B cell (primary cell): ENCODE results near the gene PREX1. TPM values are rescaled to one million over a fixed set of nuclear protein-coding genes. Genes with fewer than 3 reads are reported as not detected.

Source experiments
- ATAC-seq: fragments of 200-7000 bp; cut with Tn5 transposase; one replicate; pipeline ENCODE4 v1.10.0; 2021; ENCODE audit warnings: low read depth, mild to moderate bottlenecking, moderate number of reproducible peaks, moderate library complexity
- CTCF ChIA-PET: fragments of 350-600 bp; sonication (Branson Sonifier 250); formaldehyde crosslinking; loops from one replicate; lab custom pipeline; 2021; ENCODE audit warnings: antibody characterized with exemption, inconsistent platforms; lab: Charles Lee
- POLR2A ChIA-PET: fragments of 350-600 bp; sonication (Branson Sonifier 250); formaldehyde crosslinking; loops from one replicate; lab custom pipeline; 2021; ENCODE audit warnings: antibody characterized with exemption; lab: Charles Lee
- DNase-seq: peaks from one replicate; pipeline ENCODE4 v3.0.0; 2013
- H2AFZ ChIP-seq: 2 replicates; pipeline ENCODE4 v1.6.1; 2012; ENCODE audit warnings: mild to moderate bottlenecking, low read depth, low read length; ENCODE audit not compliant: insufficient read depth, poor library complexity, severe bottlenecking
- H3K27ac ChIP-seq, 2 donors: 1 replicate in 1 of 2; 2 replicates in 1 of 2; pipeline ENCODE4 v1.5.1; 2012 to 2013; ENCODE audit warnings: low read length in 2 of 2, mild to moderate bottlenecking in 2 of 2, moderate library complexity in 1 of 2
- H3K27me3 ChIP-seq, 4 experiments: fragments of 200-600 bp in 1 of 4; sonication (generic) in 1 of 4; replicated peaks in 1 of 4; 1 replicate in 2 of 4; 2 replicates in 2 of 4; pipeline versions ENCODE4 v1.6.1 to v1.7.0; 2013 to 2016; ENCODE audit warnings: low read length in 3 of 4, mild to moderate bottlenecking in 2 of 4, mixed read lengths in 1 of 4, moderate library complexity in 1 of 4; ENCODE audit not compliant: insufficient read depth in 4 of 4, control insufficient read depth in 3 of 4; ENCODE audit errors: control extremely low read depth in 1 of 4
- H3K36me3 ChIP-seq, 2 experiments: replicated peaks in 1 of 2; 1 replicate in 1 of 2; 2 replicates in 1 of 2; pipeline versions ENCODE4 v1.6.1 to v1.7.1; 2013; ENCODE audit warnings: low read length in 1 of 2; ENCODE audit not compliant: insufficient read depth in 2 of 2, control insufficient read depth in 1 of 2; ENCODE audit errors: control extremely low read depth in 1 of 2, extremely low read depth in 1 of 2
- H3K4me1 ChIP-seq, 2 donors: fragments of 200-600 bp in 1 of 2; sonication (generic) in 1 of 2; 1 replicate in 1 of 2; 2 replicates in 1 of 2; pipeline versions ENCODE4 v1.5.1 to v1.6.1; 2013 to 2017; ENCODE audit warnings: low read length in 2 of 2; ENCODE audit not compliant: control insufficient read depth in 2 of 2, insufficient read depth in 2 of 2
- H3K4me2 ChIP-seq: replicated peaks from 2 replicates; pipeline ENCODE3; 2012; ENCODE audit warnings: mild to moderate bottlenecking, low read depth, low read length; ENCODE audit not compliant: poor library complexity, severe bottlenecking
- H3K4me3 ChIP-seq, 5 experiments: fragments of 200-600 bp in 1 of 5; sonication (generic) in 1 of 5; 1 replicate in 3 of 5; 2 replicates in 2 of 5; pipeline versions ENCODE4 v1.5.1 to v1.7.0; 2011 to 2016; ENCODE audit warnings: low read length in 4 of 5, mild to moderate bottlenecking in 4 of 5, low read depth in 2 of 5, control low read depth in 1 of 5, moderate library complexity in 1 of 5; ENCODE audit not compliant: insufficient read depth in 1 of 5; ENCODE audit errors: control extremely low read depth in 1 of 5, extremely low read depth in 1 of 5
- H3K79me2 ChIP-seq: fragments of 200-600 bp; sonication (generic); one replicate; pipeline ENCODE4 v1.6.0; 2016; ENCODE audit warnings: low read length; ENCODE audit not compliant: control insufficient read depth, insufficient read depth
- H3K9ac ChIP-seq: fragments of 200-600 bp; sonication (generic); 2 replicates; pipeline ENCODE4 v1.6.1; 2017; ENCODE audit warnings: mild to moderate bottlenecking, low read length, moderate library complexity
- H3K9me3 ChIP-seq, 3 donors: one replicate each; pipeline versions ENCODE4 v1.6.1 to v1.7.1; 2013; ENCODE audit warnings: low read length in 2 of 3; ENCODE audit not compliant: control insufficient read depth in 2 of 3, insufficient read depth in 1 of 3; ENCODE audit errors: control extremely low read depth in 1 of 3
- H4K20me1 ChIP-seq: 2 replicates; pipeline ENCODE4 v1.6.0; 2012; ENCODE audit warnings: mild to moderate bottlenecking, low read length; ENCODE audit not compliant: insufficient read depth, control insufficient read depth, poor library complexity, severe bottlenecking
- H3K27ac Mint-ChIP-seq: one replicate; pipeline ENCODE4 v1.8.0; 2021; ENCODE audit warnings: mixed read lengths
- H3K27me3 Mint-ChIP-seq: one replicate; pipeline ENCODE4 v1.8.0; 2021; ENCODE audit warnings: mixed read lengths
- H3K4me1 Mint-ChIP-seq: one replicate; pipeline ENCODE4 v1.8.0; 2021; ENCODE audit warnings: mixed read lengths
- H3K4me3 Mint-ChIP-seq: one replicate; pipeline ENCODE4 v1.8.0; 2021; ENCODE audit warnings: mixed read lengths
- H3K9me3 Mint-ChIP-seq: one replicate; pipeline ENCODE4 v1.8.0; 2022; ENCODE audit warnings: mixed read lengths; ENCODE audit not compliant: insufficient read depth
- CTCF ChIP-seq: fragments of 200-600 bp; IDR thresholded peaks from one replicate; pipeline ENCODE4 v1.8.0; 2022; ENCODE audit warnings: antibody characterized with exemption, mild to moderate bottlenecking
- EZH2 ChIP-seq: IDR thresholded peaks from 2 replicates; pipeline ENCODE4 v1.6.1; 2012; ENCODE audit warnings: borderline replicate concordance, low read depth, mild to moderate bottlenecking, moderate library complexity, low read length; ENCODE audit not compliant: insufficient read depth, poor library complexity, severe bottlenecking
- WGBS: methylation state at CpG from one replicate; pipeline ENCODE4 v1.1.5; 2013; ENCODE audit warnings: missing lambda C conversion rate; ENCODE audit not compliant: insufficient coverage; 5-methylcytosine and 5-hydroxymethylcytosine counted together
- intact Hi-C: fragments of 100-400 bp; cut with micrococcal nuclease; formaldehyde crosslinking; loops from one replicate; pipeline ENCODE4 v1.10.0; 2022
- polyA plus RNA-seq: library from polyadenylated mRNA; depleted of rRNA; stranded (reverse); fragments of >200 nt; gene quantifications from 2 replicates; pipeline ENCODE4 v1.2.3, GENCODE V29; 2012
- total RNA-seq, 2 donors: library from RNA; stranded (reverse); fragments of 120-200 nt in 1 of 2; gene quantifications; 1 replicate in 1 of 2; 2 replicates in 1 of 2; pipeline versions ENCODE4 v1.2.3 to v1.2.4, GENCODE V29; 2013 to 2022

The PREX1 gene
- total and polyA plus RNA-seq, 2 donors (not counting 1 experiment from before 2014, with no cell fraction given), result 79.1 to 99.4 TPM

- H3K9me3 Mint-ChIP-seq, result no peaks in the 10 kb centered on the region
- Histone ChIP-seq H3K36me3 (peaks cover 14 to 92% of the 10 kb centered on the region in 2 experiments), H2AFZ (no peak overlapping the region), H3K79me2 (peaks cover 93% of the 10 kb centered on the region), H3K4me2 (no peak overlapping the region), H4K20me1 (peaks cover 90% of the 10 kb centered on the region), H3K4me1 (peaks cover 0 to 11% of the 10 kb centered on the region in 2 donors), H3K27ac (no peak overlapping the region), H3K9ac (no peak overlapping the region), H3K27me3 (no peaks in the 10 kb centered on the region), H3K4me3 (no peak overlapping the region), H3K9me3 (no peaks in the 10 kb centered on the region)
- intact Hi-C loops, result no loop called here
- 100% methylated on average over 1 of the region's 8 CpGs for WGBS
- ChIA-PET POLR2A (no interaction called here), CTCF (interaction anchor here (1.0 kb wide), 1 partner anchor 175 kb away, joined by 3 read pairs; no protein-coding TSS in a partner anchor)
- H3K27ac Mint-ChIP-seq, result no peak overlapping the region
- TF ChIP-seq CTCF (no peak), EZH2 (no peak)
- no peak for ATAC-seq
- H3K27me3 Mint-ChIP-seq, result no peaks in the 10 kb centered on the region
- no peak for DNase-seq
- peaks cover 18% of the 10 kb centered on the region for H3K4me1 Mint-ChIP-seq
- no peak overlapping the region for H3K4me3 Mint-ChIP-seq
Observed at GRCh38 chr20:48702455-48702913, 125.3 kb downstream of the PREX1 start.

GRCh38 chr20:48701702-48702101 is 126.1 kb downstream of the PREX1 start:
- no peaks in the 10 kb centered on the region for H3K9me3 ChIP-seq
- no peaks in the 10 kb centered on the region for H3K27me3 Mint-ChIP-seq
- ChIA-PET POLR2A (no interaction called here), CTCF (no interaction called here)
- no peak overlapping the region for H3K27ac ChIP-seq
- intact Hi-C loops, result no loop called here
- H3K36me3 ChIP-seq, result peaks cover 14 to 91% of the 10 kb centered on the region in 2 experiments
- no peak overlapping the region for H2AFZ ChIP-seq
- H3K27ac Mint-ChIP-seq, result no peak overlapping the region
- peaks cover 0 to 10% of the 10 kb centered on the region in 2 donors for H3K4me1 ChIP-seq
- H3K9ac ChIP-seq, result no peak overlapping the region
- ATAC-seq (no peak), DNase-seq (no peak)
- no peak overlapping the region for H3K4me3 Mint-ChIP-seq
- peaks cover 14% of the 10 kb centered on the region for H3K4me1 Mint-ChIP-seq
- no peak overlapping the region for H3K4me3 ChIP-seq
- WGBS, result 96% methylated on average over 5 of the region's 7 CpGs
- no peak overlapping the region for H3K4me2 ChIP-seq
- no peaks in the 10 kb centered on the region for H3K9me3 Mint-ChIP-seq
- H4K20me1 ChIP-seq, result peaks cover 82% of the 10 kb centered on the region
- H3K79me2 ChIP-seq, result peaks cover 85% of the 10 kb centered on the region
- no peaks in the 10 kb centered on the region for H3K27me3 ChIP-seq
- TF ChIP-seq CTCF (no peak), EZH2 (no peak)
